Smooth muscle cell (in vitro differentiated cells): ENCODE data around the gene ZNF780A. TPM values are rescaled to one million over a fixed set of nuclear protein-coding genes. Genes with fewer than 3 reads are reported as not detected.

Experiments used
- DNase-seq: peaks from one replicate; lab custom pipeline; 2025; ENCODE audit not compliant: unreplicated experiment; lab: John Stamatoyannopoulos, UW
- H2AFZ ChIP-seq: fragments of 200-600 bp; sonication (generic); 2 replicates; pipeline ENCODE4 v1.6.0; 2016; ENCODE audit warnings: antibody characterized with exemption, low read depth, mild to moderate bottlenecking
- H3F3A ChIP-seq: fragments of 200-600 bp; sonication (generic); 2 replicates; pipeline ENCODE4 v1.6.0; 2017; ENCODE audit warnings: antibody characterized with exemption, low read depth
- H3K27ac ChIP-seq: fragments of 200-600 bp; sonication (generic); 2 replicates; pipeline ENCODE4 v1.5.1; 2016; ENCODE audit warnings: low read depth, mild to moderate bottlenecking
- H3K27me3 ChIP-seq: fragments of 200-600 bp; sonication (generic); 2 replicates; pipeline ENCODE4 v1.6.1; 2016; ENCODE audit warnings: low read depth, mild to moderate bottlenecking
- H3K36me3 ChIP-seq: fragments of 200-600 bp; sonication (generic); 2 replicates; pipeline ENCODE4 v1.5.1; 2016; ENCODE audit warnings: low read depth
- H3K4me1 ChIP-seq: fragments of 200-600 bp; sonication (generic); 2 replicates; pipeline ENCODE4 v1.5.1; 2016; ENCODE audit warnings: low read depth
- H3K4me2 ChIP-seq: fragments of 200-600 bp; sonication (generic); 2 replicates; pipeline ENCODE4 v1.6.0; 2016; ENCODE audit warnings: mild to moderate bottlenecking
- H3K4me3 ChIP-seq: fragments of 200-600 bp; sonication (generic); 2 replicates; pipeline ENCODE4 v1.5.1; 2016; ENCODE audit warnings: mild to moderate bottlenecking
- H3K79me2 ChIP-seq: fragments of 200-600 bp; sonication (generic); 2 replicates; pipeline ENCODE4 v1.6.0; 2016; ENCODE audit warnings: low read depth, mild to moderate bottlenecking
- H3K9ac ChIP-seq: fragments of 200-600 bp; sonication (generic); 2 replicates; pipeline ENCODE4 v1.6.0; 2016; ENCODE audit warnings: low read depth
- H3K9me3 ChIP-seq: fragments of 200-600 bp; sonication (generic); replicated peaks from 2 replicates; pipeline ENCODE4 v1.5.1; 2016; ENCODE audit warnings: low read depth
- H4K20me1 ChIP-seq: fragments of 200-600 bp; sonication (generic); 2 replicates; pipeline ENCODE4 v1.6.0; 2016; ENCODE audit warnings: low read depth
- WGBS: methylation state at CpG from one replicate; pipeline ENCODE4 v1.1.7; 2016; ENCODE audit warnings: low lambda C conversion rate; 5-methylcytosine and 5-hydroxymethylcytosine counted together
- polyA plus RNA-seq: library from polyadenylated mRNA; unstranded; fragments of >200 nt; fragmentation: Nextera tagmentation; extraction: Ambion mirVana; gene quantifications from 2 replicates; pipeline ENCODE4 v1.2.1, GENCODE V29; 2016
- total RNA-seq: library from RNA; depleted of rRNA; stranded (reverse); fragments of >200 nt; gene quantifications from 2 replicates; pipeline ENCODE4 v1.2.3, GENCODE V29; 2014
- TF ChIP-seq, protein P1 (sequence below): fragments of 200-600 bp; sonication (generic); IDR thresholded peaks from 2 replicates; pipeline ENCODE4 v1.5.1; 2017; ENCODE audit warnings: borderline replicate concordance, mild to moderate bottlenecking, antibody characterized with exemption; ENCODE audit not compliant: insufficient read depth, poor library complexity, severe bottlenecking

The ZNF780A gene
- total and polyA plus RNA-seq, 2 experiments from 2014 or later = 4.4 to 5.2 TPM

DNA sequence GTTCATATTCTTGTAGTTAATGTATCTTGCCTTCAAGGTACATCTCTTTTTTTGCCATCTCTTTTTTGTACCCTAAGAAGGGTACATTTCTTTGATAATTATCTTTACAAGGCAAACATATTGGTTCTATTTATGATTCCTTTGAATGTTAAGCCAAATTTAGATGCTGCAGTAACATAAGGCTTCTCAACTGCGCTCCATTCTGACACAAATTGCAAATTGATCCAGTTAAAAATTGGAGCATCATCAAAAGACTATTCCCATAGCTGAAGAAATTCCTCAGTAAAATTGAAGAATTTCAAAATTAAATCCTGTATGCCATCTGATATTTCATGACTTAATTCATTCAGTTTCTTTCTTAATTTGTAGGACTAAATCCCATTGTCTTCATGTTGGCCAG lies 2.7 kb upstream of the ZNF780A start:
- WGBS = 92% methylated on average over 1 of the region's 1 CpG

DNA sequence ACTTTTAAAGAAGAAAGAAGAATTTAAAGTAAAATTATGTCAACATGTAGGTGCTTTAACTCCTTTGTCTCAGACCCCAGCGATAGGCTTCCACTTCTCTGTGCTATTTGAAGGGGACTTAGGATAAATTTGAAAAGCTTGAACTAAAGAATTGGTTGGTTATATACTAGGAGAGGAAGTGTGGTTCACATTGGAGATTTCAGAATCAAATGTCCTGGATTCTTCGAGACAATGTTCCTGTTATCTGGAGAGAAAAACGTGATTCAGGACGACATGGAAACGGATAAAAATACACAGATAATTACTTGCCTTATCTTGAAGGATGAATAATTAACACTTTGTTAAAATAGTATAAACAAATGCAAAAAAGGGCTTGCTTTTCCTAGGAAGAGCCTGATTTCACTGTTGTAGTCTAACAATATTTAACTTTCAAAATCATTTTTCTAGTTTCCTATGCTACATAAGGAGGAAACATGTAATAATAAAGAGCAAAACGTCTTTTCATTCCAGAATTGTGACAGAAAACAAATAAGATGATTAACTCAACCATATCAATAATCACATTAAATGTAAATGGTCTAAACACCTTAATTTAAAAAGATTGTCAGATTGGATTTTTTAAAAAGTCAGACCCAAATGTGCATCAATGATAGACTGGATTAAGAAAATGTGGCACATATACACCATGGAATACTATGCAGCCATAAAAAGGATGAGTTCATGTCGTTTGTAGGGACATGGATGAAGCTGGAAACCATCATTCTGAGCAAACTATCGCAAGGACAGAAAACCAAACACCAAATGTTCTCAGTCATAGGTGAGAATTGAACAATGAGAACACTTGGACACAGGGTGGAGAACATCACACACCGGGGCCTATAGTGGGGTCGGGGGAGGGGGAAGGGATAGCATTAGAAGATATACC lies 724 bp upstream of the ZNF780A start:
- peak overlapping the region; percentile 90 for H3K9ac ChIP-seq
- H3K4me3 ChIP-seq = peak overlapping the region; percentile 84
- H3K9me3 ChIP-seq = no peaks in the 10 kb centered on the region
- H3K27ac ChIP-seq = peak overlapping the region; percentile 79
- no peaks in the 10 kb centered on the region for H4K20me1 ChIP-seq
- peaks cover 37% of the 10 kb centered on the region for H3K79me2 ChIP-seq
- peaks cover 7% of the 10 kb centered on the region for H3K4me1 ChIP-seq
- TF ChIP-seq, protein P1, sequence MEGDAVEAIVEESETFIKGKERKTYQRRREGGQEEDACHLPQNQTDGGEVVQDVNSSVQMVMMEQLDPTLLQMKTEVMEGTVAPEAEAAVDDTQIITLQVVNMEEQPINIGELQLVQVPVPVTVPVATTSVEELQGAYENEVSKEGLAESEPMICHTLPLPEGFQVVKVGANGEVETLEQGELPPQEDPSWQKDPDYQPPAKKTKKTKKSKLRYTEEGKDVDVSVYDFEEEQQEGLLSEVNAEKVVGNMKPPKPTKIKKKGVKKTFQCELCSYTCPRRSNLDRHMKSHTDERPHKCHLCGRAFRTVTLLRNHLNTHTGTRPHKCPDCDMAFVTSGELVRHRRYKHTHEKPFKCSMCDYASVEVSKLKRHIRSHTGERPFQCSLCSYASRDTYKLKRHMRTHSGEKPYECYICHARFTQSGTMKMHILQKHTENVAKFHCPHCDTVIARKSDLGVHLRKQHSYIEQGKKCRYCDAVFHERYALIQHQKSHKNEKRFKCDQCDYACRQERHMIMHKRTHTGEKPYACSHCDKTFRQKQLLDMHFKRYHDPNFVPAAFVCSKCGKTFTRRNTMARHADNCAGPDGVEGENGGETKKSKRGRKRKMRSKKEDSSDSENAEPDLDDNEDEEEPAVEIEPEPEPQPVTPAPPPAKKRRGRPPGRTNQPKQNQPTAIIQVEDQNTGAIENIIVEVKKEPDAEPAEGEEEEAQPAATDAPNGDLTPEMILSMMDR = no peak
- no peaks in the 10 kb centered on the region for H3K36me3 ChIP-seq
- no peak for DNase-seq
- WGBS = 54% methylated on average over 10 of the region's 10 CpGs
- no peaks in the 10 kb centered on the region for H3F3A ChIP-seq
- H2AFZ ChIP-seq = peak overlapping the region; percentile 99
- H3K4me2 ChIP-seq = peak overlapping the region; percentile 98
- H3K27me3 ChIP-seq = no peaks in the 10 kb centered on the region

More for the DNA sequence above, 2.7 kb upstream of the ZNF780A start:
- H3F3A ChIP-seq = no peaks in the 10 kb centered on the region
- no peaks in the 10 kb centered on the region for H3K9me3 ChIP-seq
- TF ChIP-seq, protein P1 = no peak
- no peak overlapping the region for H3K4me2 ChIP-seq
- H3K4me1 ChIP-seq = peaks cover 7% of the 10 kb centered on the region
- peaks cover 18% of the 10 kb centered on the region for H3K79me2 ChIP-seq
- H3K27ac ChIP-seq = no peak overlapping the region
- H3K4me3 ChIP-seq = no peak overlapping the region
- no peak overlapping the region for H2AFZ ChIP-seq
- DNase-seq = no peak
- no peaks in the 10 kb centered on the region for H4K20me1 ChIP-seq
- H3K36me3 ChIP-seq = no peaks in the 10 kb centered on the region
- H3K27me3 ChIP-seq = no peaks in the 10 kb centered on the region
- no peak overlapping the region for H3K9ac ChIP-seq

DNA sequence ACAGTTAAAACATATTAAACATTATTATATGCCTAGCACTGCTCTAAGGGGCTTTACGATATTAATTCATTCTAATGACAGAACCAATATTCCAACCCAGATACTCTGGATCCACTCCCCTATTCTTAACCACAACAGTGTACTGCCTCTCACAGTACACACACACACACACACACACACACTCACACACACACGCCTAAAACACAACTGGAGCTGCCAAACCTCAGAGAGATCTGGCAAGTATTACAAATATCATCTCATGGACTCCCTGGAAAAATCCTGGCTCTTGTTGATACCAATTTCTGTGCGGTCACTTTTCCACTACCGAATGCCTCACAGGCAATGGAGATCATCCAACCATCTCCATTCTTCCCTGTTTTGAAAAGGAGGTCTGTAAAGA lies 1.3 kb downstream of the ZNF780A start:
- Histone ChIP-seq H3K27me3 (no peaks in the 10 kb centered on the region), H3F3A (no peaks in the 10 kb centered on the region), H3K9me3 (no peaks in the 10 kb centered on the region), H3K79me2 (peaks cover 43% of the 10 kb centered on the region), H3K27ac (no peak overlapping the region), H3K36me3 (no peaks in the 10 kb centered on the region), H4K20me1 (peaks cover 3% of the 10 kb centered on the region), H3K4me2 (peak overlapping the region; percentile 98), H2AFZ (peak overlapping the region; percentile 99), H3K9ac (peak overlapping the region; percentile 90), H3K4me3 (peak overlapping the region; percentile 84), H3K4me1 (peaks cover 7% of the 10 kb centered on the region)
- no peak for DNase-seq
- TF ChIP-seq, protein P1 = no peak
- 83% methylated on average over 4 of the region's 4 CpGs for WGBS
